K562 (cell line): Measurements from ENCODE around the gene GPR37L1. TPM values are rescaled to one million over a fixed set of nuclear protein-coding genes. Genes with fewer than 3 reads are reported as not detected.

Experiments used
- ARID2 ChIP-seq: fragments of 450-650 bp; IDR thresholded peaks from 2 replicates; pipeline ENCODE4 v1.6.1; 2017; ENCODE audit warnings: antibody characterized with exemption, mild to moderate bottlenecking
- ATF1 ChIP-seq, 2 experiments: fragments of 450-650 bp in 1 of 2; IDR thresholded peaks; 2 replicates each; pipeline ENCODE4 v1.6.1; 2016; ENCODE audit warnings: missing compliant biosample characterization in 1 of 2, missing genetic modification characterization in 1 of 2
- BCOR ChIP-seq: fragments of 450-650 bp; IDR thresholded peaks from 2 replicates; pipeline ENCODE4 v1.6.1; 2016
- ELF2 ChIP-seq: fragments of 250-450 bp; sonication (Bioruptor Pico); IDR thresholded peaks from 2 replicates; pipeline ENCODE4 v1.5.0; 2021; ENCODE audit warnings: mild to moderate bottlenecking
- ETV5 ChIP-seq: sonication (generic); formaldehyde crosslinking; IDR thresholded peaks from 2 replicates; pipeline ENCODE4 v1.4.0; 2020; ENCODE audit warnings: low read depth, mild to moderate bottlenecking, missing genetic modification reagents
- HDAC8 ChIP-seq: fragments of 450-650 bp; IDR thresholded peaks from 2 replicates; pipeline ENCODE4 v1.6.1; 2016; ENCODE audit warnings: mild to moderate bottlenecking, missing genetic modification characterization, moderate library complexity, missing compliant biosample characterization
- HMGN3 ChIP-seq: IDR thresholded peaks from 2 replicates; pipeline ENCODE4 v1.6.1; 2011; ENCODE audit warnings: borderline replicate concordance, low read depth, mild to moderate bottlenecking, mixed read lengths, low read length; ENCODE audit not compliant: insufficient read length; ENCODE audit errors: extremely low read depth
- MTA3 ChIP-seq: fragments of 450-650 bp; formaldehyde crosslinking; IDR thresholded peaks from 2 replicates; pipeline ENCODE4 v1.6.1; 2017; ENCODE audit warnings: mild to moderate bottlenecking, borderline replicate concordance
- NFIC ChIP-seq: fragments of 450-650 bp; IDR thresholded peaks from 2 replicates; pipeline ENCODE4 v1.6.1; 2017; ENCODE audit warnings: mild to moderate bottlenecking, inconsistent platforms
- NFRKB ChIP-seq: fragments of 450-650 bp; IDR thresholded peaks from 2 replicates; pipeline ENCODE4 v1.6.1; 2016; ENCODE audit warnings: low read depth
- OTX1 ChIP-seq: fragments of 450-650 bp; formaldehyde crosslinking; IDR thresholded peaks from 2 replicates; pipeline ENCODE4 v1.4.0; 2022; ENCODE audit warnings: mild to moderate bottlenecking
- RB1 ChIP-seq: fragments of 450-650 bp; IDR thresholded peaks from 2 replicates; pipeline ENCODE4 v1.6.1; 2017; ENCODE audit warnings: low read depth, mild to moderate bottlenecking
- RFX5 ChIP-seq: IDR thresholded peaks from 2 replicates; pipeline ENCODE4 v1.6.1; 2011; ENCODE audit warnings: low read depth, mild to moderate bottlenecking, improper control_type of control experiment, low read length
- STAG1 ChIP-seq: sonication (generic); formaldehyde crosslinking; IDR thresholded peaks from 2 replicates; pipeline ENCODE4 v1.5.0; 2020; ENCODE audit warnings: missing genetic modification reagents, borderline replicate concordance
- TBL1XR1 ChIP-seq, 2 experiments: IDR thresholded peaks; 2 replicates each; pipeline ENCODE4 v1.6.1; 2012; ENCODE audit warnings: improper control_type of control experiment in 2 of 2, low read length in 2 of 2, mild to moderate bottlenecking in 1 of 2
- ZNF134 ChIP-seq: fragments of 250-450 bp; sonication (Bioruptor Pico); conservative IDR thresholded peaks from 2 replicates; pipeline ENCODE4 v1.4.0; 2020
- ZNF282 ChIP-seq: sonication (generic); formaldehyde crosslinking; IDR thresholded peaks from 2 replicates; pipeline ENCODE4 v1.8.1; 2023; ENCODE audit warnings: missing genetic modification reagents
- ZNF695 ChIP-seq: fragments of 450-650 bp; formaldehyde crosslinking; IDR thresholded peaks from 2 replicates; pipeline ENCODE4 v1.4.0; 2020; ENCODE audit warnings: mild to moderate bottlenecking, moderate library complexity
- ZNF830 ChIP-seq: fragments of 250-450 bp; sonication (Bioruptor Pico); IDR thresholded peaks from 2 replicates; pipeline ENCODE4 v1.5.0; 2021; ENCODE audit warnings: mild to moderate bottlenecking
- polyA plus RNA-seq, 8 experiments: library from polyadenylated mRNA; depleted of rRNA in 4 of 8; stranded (reverse) in 5 of 8; unstranded in 3 of 8; fragments of >200 nt; fragmentation: Nextera tagmentation in 2 of 8; fragmentation: Illumina TruSeq in 1 of 8; extraction: Ambion mirVana in 2 of 8; extraction: Trizol in 1 of 8; gene quantifications; 2 replicates each; pipeline versions ENCODE4 v1.2.1 to v1.2.3, GENCODE V29; 2011 to 2014; ENCODE audit warnings: inconsistent platforms in 1 of 8, missing spikeins in 1 of 8
- total RNA-seq, 7 experiments: library from RNA; depleted of rRNA in 6 of 7; stranded (reverse); fragments of >200 nt in 6 of 7; fragmentation: Illumina TruSeq in 2 of 7; extraction: Trizol in 2 of 7; gene quantifications; 2 replicates each; pipeline versions ENCODE4 v1.2.1 to v1.2.3, GENCODE V29; 2011 to 2021; ENCODE audit warnings: low replicate concordance in 1 of 7
- TF ChIP-seq, protein P1 (sequence below): fragments of 450-650 bp; formaldehyde crosslinking; IDR thresholded peaks from 2 replicates; pipeline ENCODE4 v1.4.0; 2020; ENCODE audit warnings: mild to moderate bottlenecking
- TF ChIP-seq, protein P2 (sequence below), 3 experiments: fragments of 200-800 bp in 1 of 3; sonication (Bioruptor generic) in 1 of 3; sonication (generic) in 1 of 3; formaldehyde crosslinking in 1 of 3; IDR thresholded peaks; 2 replicates each; pipeline versions ENCODE4 v1.6.1 to v1.8.0; 2016 to 2022; ENCODE audit warnings: mild to moderate bottlenecking in 2 of 3, missing compliant biosample characterization in 2 of 3, missing genetic modification characterization in 2 of 3, missing genetic modification reagents in 1 of 3
- TF ChIP-seq, protein P3 (sequence below): sonication (generic); formaldehyde crosslinking; IDR thresholded peaks from 2 replicates; pipeline ENCODE4 v1.8.0; 2022; ENCODE audit warnings: mild to moderate bottlenecking, missing genetic modification reagents
- TF ChIP-seq, protein P4 (sequence below), 3 experiments: IDR thresholded peaks in 2 of 3; conservative IDR thresholded peaks in 1 of 3; 2 replicates each; pipeline ENCODE4 v1.5.1; 2011 to 2012; ENCODE audit warnings: low read length in 3 of 3, mild to moderate bottlenecking in 3 of 3, control low read depth in 2 of 3, improper control_type of control experiment in 1 of 3, inconsistent platforms in 1 of 3, low read depth in 1 of 3, mixed read lengths in 1 of 3, moderate library complexity in 1 of 3; ENCODE audit not compliant: insufficient read depth in 2 of 3

The GPR37L1 gene
- total and polyA plus RNA-seq, 9 of the 15 experiments (the other 6 are each of a cell fraction or from before 2014, with no cell fraction given) = not detected

DNA sequence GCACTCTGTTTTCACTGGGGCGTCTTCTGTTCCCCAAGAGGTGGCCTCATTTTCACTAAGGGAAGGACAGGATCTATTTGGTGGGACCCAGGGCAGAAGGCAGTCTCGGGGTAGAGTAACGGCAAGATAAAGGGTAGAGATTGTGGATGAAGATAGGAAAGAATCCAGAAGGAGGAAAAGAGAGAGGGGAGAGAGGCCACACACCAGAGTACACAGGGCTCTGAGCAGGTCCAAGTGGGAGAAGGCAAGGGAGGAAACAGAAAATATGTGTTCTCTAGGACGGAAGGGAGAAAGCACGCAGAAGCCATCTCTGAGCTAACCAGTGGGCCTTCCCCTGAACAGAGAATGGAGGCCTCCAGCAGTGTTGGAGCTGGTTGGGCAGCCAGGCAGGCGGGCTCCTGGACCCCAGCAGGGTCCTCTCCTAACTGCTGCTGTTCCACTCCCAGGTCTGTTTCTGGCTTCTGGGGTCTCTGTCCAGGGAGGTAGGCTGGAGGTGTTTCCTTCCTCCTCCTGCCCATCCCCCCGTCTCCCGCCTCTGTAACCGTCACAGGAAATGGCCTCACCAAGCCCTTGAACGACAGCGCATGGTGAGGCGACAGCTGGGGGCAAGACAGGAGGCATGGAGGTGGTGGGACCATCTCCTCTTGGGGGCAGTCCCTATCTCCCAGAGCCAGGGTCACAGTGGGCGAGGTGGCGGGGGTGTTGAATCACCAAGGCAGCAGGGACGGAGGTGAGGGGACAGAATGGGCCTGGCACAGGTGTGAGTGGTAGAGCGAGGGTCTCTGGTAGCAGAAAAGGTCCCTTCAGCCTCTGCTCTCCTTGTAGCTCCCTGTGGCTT, 37.0 kb downstream of the GPR37L1 start (continued):
- TF ChIP-seq, protein P1, sequence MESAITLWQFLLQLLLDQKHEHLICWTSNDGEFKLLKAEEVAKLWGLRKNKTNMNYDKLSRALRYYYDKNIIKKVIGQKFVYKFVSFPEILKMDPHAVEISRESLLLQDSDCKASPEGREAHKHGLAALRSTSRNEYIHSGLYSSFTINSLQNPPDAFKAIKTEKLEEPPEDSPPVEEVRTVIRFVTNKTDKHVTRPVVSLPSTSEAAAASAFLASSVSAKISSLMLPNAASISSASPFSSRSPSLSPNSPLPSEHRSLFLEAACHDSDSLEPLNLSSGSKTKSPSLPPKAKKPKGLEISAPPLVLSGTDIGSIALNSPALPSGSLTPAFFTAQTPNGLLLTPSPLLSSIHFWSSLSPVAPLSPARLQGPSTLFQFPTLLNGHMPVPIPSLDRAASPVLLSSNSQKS (CRISPR knock-in tag) = no peak
- TF ChIP-seq HMGN3 = no peak
- TF ChIP-seq, protein P2, sequence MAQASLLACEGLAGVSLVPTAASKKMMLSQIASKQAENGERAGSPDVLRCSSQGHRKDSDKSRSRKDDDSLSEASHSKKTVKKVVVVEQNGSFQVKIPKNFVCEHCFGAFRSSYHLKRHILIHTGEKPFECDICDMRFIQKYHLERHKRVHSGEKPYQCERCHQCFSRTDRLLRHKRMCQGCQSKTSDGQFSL (CRISPR knock-in tag; IDR thresholded peaks at IDR 0.05) = no peak; the same call in 1 of the 2 replicates
- TF ChIP-seq, protein P2 (tag; IDR thresholded peaks at IDR 0.05) = peak; percentile 23 to 76; a peak in 1 of 4 replicates
- TF ChIP-seq ZNF695 (CRISPR knock-in tag) = no peak
- TF ChIP-seq ELF2 (CRISPR knock-in tag) = peak; percentile 81
- peak; percentile 97 for TF ChIP-seq NFRKB
- peak; percentile 22 for TF ChIP-seq MTA3
- TF ChIP-seq ARID2 = peak; percentile 58
- no peak for TF ChIP-seq ATF1 (CRISPR knock-in tag; IDR thresholded peaks at IDR 0.05)
- TF ChIP-seq ATF1 (tag; IDR thresholded peaks at IDR 0.05) = peak; percentile 86
- TF ChIP-seq, protein P3, sequence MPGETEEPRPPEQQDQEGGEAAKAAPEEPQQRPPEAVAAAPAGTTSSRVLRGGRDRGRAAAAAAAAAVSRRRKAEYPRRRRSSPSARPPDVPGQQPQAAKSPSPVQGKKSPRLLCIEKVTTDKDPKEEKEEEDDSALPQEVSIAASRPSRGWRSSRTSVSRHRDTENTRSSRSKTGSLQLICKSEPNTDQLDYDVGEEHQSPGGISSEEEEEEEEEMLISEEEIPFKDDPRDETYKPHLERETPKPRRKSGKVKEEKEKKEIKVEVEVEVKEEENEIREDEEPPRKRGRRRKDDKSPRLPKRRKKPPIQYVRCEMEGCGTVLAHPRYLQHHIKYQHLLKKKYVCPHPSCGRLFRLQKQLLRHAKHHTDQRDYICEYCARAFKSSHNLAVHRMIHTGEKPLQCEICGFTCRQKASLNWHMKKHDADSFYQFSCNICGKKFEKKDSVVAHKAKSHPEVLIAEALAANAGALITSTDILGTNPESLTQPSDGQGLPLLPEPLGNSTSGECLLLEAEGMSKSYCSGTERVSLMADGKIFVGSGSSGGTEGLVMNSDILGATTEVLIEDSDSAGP (CRISPR knock-in tag) = peak; percentile 56; the same call in 1 of the 2 replicates
- TF ChIP-seq HDAC8 (tag) = 0 out of 2 replicates have a peak, but pooled peaks have one; percentile 10
- TF ChIP-seq, protein P4, sequence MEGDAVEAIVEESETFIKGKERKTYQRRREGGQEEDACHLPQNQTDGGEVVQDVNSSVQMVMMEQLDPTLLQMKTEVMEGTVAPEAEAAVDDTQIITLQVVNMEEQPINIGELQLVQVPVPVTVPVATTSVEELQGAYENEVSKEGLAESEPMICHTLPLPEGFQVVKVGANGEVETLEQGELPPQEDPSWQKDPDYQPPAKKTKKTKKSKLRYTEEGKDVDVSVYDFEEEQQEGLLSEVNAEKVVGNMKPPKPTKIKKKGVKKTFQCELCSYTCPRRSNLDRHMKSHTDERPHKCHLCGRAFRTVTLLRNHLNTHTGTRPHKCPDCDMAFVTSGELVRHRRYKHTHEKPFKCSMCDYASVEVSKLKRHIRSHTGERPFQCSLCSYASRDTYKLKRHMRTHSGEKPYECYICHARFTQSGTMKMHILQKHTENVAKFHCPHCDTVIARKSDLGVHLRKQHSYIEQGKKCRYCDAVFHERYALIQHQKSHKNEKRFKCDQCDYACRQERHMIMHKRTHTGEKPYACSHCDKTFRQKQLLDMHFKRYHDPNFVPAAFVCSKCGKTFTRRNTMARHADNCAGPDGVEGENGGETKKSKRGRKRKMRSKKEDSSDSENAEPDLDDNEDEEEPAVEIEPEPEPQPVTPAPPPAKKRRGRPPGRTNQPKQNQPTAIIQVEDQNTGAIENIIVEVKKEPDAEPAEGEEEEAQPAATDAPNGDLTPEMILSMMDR (IDR thresholded peaks at IDR 0.05 in 2 of 3, conservative IDR thresholded peaks at IDR 0.05 in 1 of 3; ENCODE audit: insufficient read depth in 2 of 3, low read depth in 1 of 3, low read length in 3 of 3) = 0 out of 6 replicates have a peak, but pooled peaks of 1 of the 3 experiments have one; percentile 39
- peak; percentile 38; the same call in 1 of the 2 replicates for TF ChIP-seq NFIC
- TF ChIP-seq STAG1 = no peak
- no peak for TF ChIP-seq TBL1XR1 (IDR thresholded peaks at IDR 0.05; ENCODE audit: low read length in 2 of 2)
- TF ChIP-seq ZNF134 (CRISPR knock-in tag) = 0 out of 2 replicates have a peak, but pooled peaks have one; percentile 32
- no peak for TF ChIP-seq ZNF282 (CRISPR knock-in tag)
- peak; percentile 96 for TF ChIP-seq OTX1 (CRISPR knock-in tag)
- TF ChIP-seq BCOR = peak; percentile 61; the same call in 1 of the 2 replicates
- TF ChIP-seq ETV5 (CRISPR knock-in tag) = peak; percentile 76
- peak; percentile 63 for TF ChIP-seq RB1
- no peak for TF ChIP-seq RFX5
- TF ChIP-seq ZNF830 = peak; percentile 48; the same call in 1 of the 2 replicates
